Left colon (tissue), 2 donors: ENCODE results near the gene TDO2. TPM values are rescaled to one million over a fixed set of nuclear protein-coding genes. Genes with fewer than 3 reads are reported as not detected.
"Not testable (repeated sequence)": the region's sequence is repeated elsewhere in the genome, so short reads cannot be mapped to it uniquely, and the experiment has no call there.

ENCODE experiments used
- ATAC-seq: fragments of 200-7000 bp; cut with Tn5 transposase; one replicate; pipeline ENCODE4 v1.9.1; 2020; ENCODE audit warnings: mild to moderate bottlenecking, moderate library complexity
- DNase-seq, 2 donors: peaks; one replicate each; pipeline ENCODE4 v3.0.0-alpha.2; 2020
- intact Hi-C, 2 donors: fragments of 100-400 bp; cut with DNase I in 1 of 2; cut with micrococcal nuclease in 1 of 2; formaldehyde crosslinking; loops; one replicate each; pipeline versions ENCODE4 v1.11.2 to v1.14.0; 2022; cut with DNase I, micrococcal nuclease
- long read RNA-seq: library from polyadenylated mRNA; unstranded; transcript quantifications from one replicate; pipeline ENCODE4 v2.0.0, GENCODE V29; 2021
- total RNA-seq, 2 donors: library from RNA; stranded (reverse); fragmentation: NEBNext Ultra II Directional; extraction: Animal tissue kit (Norgen Biotek cat#: 25700); gene quantifications; one replicate each; pipeline ENCODE4 v1.2.1, GENCODE V29; 2021
- donor health status: DM: no; HTN: no; CAD: no.
- donor health status: DM: yes; HTN: yes; CAD: no.

Gene TDO2
- total RNA-seq: under 1 TPM in 1 of 2 donors, not detected in 1; 0.67 TPM
- long read RNA-seq: 0 reads

DNA sequence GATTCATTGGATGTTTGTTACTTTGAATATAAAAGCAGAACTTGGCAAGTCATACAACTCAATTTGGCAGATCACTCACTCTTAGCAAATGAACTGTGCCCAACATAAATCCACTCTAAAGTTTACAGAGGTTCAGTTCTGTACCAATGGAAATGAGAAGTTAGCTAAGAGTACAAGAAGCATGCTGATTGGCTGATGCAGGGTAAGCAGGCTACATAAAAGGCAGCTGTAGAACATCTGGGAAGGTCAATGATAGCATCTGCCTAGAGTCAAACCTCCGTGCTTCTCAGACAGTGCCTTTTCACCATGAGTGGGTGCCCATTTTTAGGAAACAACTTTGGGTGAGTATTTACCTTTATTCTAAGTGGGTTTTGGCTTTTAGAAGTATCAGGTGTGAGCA is at the start of gene TDO2:
TDO2 (plus strand) TSS at position 244 of the 400 bp plus-strand sequence; CDS start at position 307, 63 bp downstream.
- intact Hi-C loops: no loop called here
- DNase-seq (no peak), ATAC-seq (no peak)

DNA sequence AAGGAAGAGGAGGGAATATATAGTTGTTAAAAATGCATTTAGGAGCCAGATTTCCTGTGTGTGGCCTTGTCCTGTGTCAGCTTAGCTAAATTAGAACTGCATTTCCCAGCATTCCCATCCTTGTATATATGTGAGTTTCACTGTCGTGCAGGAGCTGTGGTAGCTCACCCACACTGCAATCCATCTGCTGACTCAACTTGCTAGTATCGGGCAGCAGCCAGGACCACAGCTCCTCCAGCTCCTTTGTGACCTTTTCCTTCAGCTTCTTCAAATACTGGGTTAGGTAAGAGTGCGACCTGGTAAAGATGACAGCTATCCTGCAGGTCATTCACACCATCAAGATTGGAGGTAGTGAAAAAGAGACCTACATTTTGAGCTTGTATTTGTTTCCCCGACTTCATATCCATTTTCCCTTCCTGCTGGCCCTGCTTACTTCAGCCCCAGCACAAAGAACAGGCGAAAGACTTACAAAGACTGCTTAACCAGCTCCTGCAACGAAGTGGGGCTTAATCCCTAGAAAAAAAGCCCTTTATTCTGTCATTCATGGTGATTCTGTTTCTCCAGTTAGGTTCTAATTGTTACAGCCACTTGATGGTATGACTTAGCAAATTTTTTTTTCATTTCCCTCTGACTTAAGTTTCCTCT is 48.8 kb upstream of the TDO2 start:
- intact Hi-C loops: no loop called here
- DNase-seq (no peak), ATAC-seq (no peak)

DNA sequence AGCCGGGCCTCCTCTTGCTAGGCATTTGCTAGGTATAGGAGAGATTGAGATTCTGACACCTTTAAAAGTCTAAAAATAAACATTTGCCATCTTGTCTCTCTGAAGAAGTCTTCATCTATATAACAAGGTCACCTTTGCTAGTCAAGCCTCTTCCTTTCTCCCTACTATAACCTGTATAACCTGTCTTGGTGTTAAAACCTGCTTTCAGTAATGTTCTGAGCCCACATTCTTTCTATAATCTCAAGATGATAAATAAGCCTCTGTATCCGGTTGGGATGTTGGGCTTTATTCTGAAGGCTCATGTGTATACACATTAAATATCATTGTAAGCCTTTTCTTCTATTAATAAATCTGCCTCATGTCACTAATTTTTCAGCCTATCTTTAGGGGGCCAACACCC is 47.6 kb upstream of the TDO2 start:
- no peak for DNase-seq
- no peak for ATAC-seq

DNA sequence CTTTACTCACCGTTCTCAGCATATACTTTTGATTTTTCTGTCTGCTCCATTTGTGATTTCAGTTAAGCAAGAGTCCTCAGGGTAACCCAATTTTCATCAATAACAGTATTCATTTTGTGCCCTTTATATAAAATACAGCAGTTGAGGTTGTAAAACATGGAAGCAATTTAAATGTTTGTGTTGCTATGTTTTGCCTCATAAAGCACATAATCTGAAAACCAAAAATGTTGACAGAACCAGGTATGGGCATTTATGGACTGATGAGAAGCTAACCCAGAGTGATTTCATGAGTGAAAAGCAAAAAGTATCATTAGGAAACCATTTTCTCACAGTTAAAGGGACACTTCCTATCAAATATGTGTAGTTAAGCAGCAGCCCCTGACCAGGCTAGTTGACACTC is 37.3 kb upstream of the TDO2 start, which contains the start of gene ASIC5:
ASIC5 (minus strand) TSS at position 101 of the 400 bp plus-strand sequence; CDS start at position 50, 51 bp downstream.
- no peak for DNase-seq
- intact Hi-C loops: no loop called here
- ATAC-seq: no peak

More for the DNA sequence above, 47.6 kb upstream of the TDO2 start:
- intact Hi-C loops: no loop called here

DNA sequence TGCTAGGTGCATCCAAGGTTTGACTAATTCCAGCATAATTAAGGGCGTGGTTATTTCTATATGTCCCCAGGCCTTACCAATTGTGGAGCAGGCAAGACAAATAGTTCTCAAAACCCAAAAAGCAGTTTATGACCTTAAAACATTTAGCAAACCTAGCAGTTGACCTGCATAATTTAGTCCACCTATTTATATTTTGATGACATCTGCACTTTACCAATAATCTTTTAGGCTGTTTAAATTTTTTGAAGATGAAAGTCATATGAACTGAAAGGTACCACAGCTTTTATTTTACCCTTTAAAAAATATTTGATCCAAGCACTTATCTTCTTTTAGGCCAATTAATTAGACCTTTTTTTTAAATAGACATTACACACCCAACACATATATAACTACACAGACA is 27.6 kb upstream of the TDO2 start:
- DNase-seq (no peak), ATAC-seq (no peak)
- intact Hi-C loops: no loop called here

DNA sequence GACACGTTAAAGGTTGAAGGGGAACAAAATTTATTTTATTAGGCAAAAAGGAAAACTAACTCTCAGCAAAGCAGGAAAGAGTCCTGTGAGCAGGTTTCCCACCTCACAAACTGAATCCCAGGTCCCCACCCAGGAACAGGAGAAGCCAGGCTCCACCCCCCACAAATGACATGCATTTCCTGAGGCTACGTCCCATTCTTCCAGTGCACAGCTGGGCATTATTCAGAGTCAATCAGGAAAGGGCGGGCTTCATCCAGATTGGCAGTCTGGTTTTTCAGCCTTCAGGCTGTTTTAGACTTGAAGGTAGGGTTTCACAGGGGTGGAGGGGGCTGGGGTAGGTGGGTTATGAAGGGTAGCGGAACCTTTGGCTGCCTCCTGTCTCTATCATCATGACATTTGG is 25.5 kb upstream of the TDO2 start:
- ATAC-seq (no peak), DNase-seq (no peak)
- intact Hi-C loops: no loop called here

DNA sequence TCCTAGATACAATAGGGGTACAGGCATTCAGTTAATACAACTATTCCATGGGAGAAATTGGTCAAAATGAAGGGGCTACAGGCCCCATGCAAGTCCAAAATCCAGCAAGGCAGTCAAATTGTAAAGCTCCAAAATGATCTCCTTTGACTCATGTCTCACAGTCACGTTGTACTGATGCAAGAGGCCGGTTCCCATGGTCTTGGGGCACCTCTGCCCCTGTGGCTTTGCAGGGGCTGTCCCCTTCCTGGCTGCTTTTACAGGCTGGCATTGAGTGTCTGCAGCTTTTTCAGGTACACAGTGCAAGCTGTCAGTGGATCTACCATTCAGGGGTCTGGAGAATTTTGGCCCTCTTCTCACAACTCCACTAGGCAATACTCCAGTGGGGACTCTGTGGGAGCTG is 24.9 kb upstream of the TDO2 start:
- DNase-seq: no peak
- ATAC-seq: no peak
- intact Hi-C loops: no loop called here

DNA sequence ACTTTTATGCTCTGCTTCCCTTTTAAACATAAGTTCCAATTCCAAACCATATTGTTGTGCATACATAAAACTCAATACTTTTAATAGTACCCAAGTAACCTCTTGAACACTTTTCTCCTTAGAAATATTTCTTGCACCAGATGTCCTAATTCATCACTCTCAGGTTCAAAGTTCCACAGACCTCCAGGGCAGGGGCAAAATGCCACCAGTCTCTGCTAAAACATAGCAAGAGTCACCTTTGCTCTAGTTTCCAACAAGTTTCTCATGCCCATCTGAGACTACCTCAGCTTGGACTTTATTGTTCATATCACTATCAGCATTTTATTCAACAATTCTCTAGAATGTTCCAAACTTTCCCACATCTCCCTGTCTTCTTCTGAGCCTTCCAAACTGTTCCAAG is 23.7 kb upstream of the TDO2 start:
- no peak for ATAC-seq
- intact Hi-C loops: no loop called here
- DNase-seq: no peak

DNA sequence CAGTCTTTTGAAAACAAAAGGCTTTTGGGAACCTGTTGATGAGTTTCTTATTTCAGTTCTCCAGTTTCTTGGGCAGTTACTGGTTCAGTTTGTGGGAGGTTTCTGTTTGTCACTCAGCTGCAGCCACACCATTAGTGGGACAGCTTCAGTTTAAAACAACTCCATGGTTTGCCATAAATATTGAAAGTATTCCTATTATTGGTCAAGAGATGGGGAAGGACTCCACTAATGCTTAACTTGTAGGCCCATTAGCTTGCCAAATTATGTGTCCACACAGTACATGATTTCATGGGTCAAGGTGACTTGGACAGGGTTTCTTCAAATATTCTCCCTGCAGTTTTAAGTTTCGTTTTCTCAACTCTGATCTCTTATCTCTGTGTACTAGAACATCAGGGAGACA is 21.9 kb upstream of the TDO2 start:
- intact Hi-C loops: no loop called here
- no peak for ATAC-seq
- DNase-seq: no peak

DNA sequence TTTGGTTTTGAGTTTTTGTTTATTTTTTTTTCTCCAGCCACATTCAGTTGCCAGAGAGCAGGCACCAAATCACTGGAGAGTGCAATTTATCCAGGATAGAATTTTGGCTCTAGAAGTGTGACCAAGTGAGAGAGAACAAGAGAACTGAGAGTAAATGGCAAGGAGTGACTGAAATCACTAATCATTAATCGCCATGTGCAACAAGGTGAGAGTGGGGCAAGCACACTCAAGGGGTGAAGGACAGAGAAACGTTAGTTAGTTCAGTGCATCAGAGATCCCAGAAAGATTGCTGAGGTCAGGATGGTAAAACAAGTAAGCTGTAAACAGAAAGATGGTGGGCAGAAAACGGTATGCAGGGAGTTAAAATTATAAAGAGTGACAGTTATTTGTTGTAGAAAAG is 19.6 kb upstream of the TDO2 start:
- DNase-seq: no peak
- intact Hi-C loops: no loop called here
- ATAC-seq: no peak

DNA sequence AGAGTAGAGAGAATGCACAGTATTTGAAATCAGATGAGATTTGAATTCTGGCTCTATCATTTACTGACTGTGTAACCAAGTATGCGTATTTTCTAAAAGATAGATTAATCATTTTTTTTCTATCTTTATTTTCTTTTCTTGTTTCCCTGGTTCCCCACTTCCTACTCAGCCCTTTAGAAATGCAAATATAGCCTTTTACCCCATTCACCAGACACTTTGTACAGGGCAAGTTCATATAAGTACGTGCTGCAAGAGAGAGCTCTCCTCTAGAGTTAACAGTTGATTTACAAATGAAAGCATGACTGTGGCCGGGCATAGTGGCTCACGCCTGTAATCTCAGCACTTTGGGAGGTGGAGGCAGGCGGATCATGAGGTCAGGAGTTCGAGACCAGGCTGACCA is 17.8 kb upstream of the TDO2 start:
- intact Hi-C loops: no loop called here
- ATAC-seq: no peak

DNA sequence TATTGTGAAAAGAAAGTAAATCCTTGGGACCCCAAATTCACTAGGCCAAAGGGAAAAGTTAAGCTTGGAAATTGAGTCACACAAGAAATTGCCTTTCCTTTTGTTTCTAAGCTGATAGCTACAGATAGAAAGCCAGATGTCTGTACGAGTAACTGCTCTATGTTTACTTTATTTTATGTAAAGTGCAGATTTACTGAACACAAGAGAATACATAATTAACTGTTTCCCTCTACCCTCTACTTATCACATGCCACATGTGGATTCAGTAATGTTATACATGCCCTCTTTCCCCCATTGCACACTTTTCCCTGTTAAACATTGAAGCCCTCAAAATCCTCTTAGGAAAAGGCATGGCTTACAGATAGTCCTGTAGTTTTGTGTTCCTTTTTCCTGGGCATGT is 16.5 kb upstream of the TDO2 start:
- ATAC-seq (no peak), DNase-seq (no peak)
- intact Hi-C loops: no loop called here

More for the DNA sequence above, 17.8 kb upstream of the TDO2 start:
- DNase-seq: no peak

DNA sequence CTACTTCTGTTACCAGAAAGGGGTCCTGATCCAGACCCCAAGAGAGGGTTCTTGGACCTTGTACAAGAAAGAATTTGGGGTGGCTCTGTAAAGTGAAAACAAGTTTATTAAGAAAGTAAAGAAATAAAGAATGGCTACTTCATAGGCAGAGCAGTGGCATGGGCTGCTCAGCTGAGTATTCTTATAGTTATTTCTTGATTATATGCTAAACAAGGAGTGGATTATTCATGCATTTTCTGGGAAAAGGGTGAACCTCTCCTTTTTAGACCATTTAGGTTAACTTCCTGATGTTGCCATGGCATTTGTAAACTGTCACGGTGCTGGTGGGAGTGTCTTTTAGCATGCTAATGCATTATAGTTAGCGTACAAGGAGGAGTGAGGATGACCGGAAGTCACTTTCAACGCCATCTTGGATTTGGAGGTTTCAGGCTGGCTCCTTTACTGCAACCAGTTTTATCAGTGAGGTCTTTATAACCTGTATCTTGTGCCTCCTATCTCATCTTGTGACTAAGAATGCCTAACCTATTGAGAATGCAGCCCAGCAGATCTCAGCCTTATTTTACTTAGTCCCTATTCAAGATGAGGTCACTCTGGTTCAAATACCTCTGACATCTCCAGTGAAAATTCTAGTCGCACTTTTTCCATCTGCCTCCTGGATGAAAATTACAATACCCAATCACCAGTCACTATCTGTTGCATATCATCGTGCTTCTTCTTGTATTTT is 15.5 kb upstream of the TDO2 start:
- intact Hi-C loops: no loop called here
- DNase-seq (no peak), ATAC-seq (no peak)

DNA sequence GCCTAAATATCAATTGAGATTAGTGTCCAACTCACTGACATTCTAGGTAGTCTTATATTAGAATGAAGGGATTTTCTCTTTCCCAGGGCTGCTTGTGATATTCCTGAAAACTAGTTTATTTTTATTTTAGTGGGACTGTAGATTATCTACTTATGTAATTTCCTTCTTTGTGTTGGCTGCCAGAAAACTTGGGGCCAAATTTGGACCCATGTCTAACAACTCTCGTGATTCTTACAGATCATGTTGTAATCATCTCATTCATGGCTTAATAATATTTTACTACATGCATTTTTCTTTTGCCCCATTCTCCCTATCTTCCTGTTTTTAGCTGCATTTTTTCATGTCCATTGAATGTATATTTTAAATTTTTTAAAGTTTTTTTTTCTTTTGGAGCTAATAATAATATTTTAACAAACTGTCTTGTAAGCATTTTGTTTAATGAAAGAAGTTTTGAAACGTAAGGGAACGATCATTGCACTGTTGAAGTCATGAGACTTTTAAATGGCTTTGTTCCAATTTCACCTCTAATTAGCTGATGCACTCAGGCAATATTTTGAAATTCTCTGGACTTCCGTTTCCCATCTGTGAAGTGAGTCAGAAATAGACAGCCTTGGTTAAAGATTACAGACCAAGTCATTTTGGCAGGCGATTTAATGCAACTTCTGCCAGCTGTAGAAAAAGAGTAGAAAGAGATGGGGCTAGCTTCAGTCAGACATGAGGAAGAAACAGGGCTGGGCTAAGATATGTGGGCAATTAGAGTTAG is 14.3 kb upstream of the TDO2 start:
- DNase-seq (no peak), ATAC-seq (no peak)
- intact Hi-C loops: no loop called here

DNA sequence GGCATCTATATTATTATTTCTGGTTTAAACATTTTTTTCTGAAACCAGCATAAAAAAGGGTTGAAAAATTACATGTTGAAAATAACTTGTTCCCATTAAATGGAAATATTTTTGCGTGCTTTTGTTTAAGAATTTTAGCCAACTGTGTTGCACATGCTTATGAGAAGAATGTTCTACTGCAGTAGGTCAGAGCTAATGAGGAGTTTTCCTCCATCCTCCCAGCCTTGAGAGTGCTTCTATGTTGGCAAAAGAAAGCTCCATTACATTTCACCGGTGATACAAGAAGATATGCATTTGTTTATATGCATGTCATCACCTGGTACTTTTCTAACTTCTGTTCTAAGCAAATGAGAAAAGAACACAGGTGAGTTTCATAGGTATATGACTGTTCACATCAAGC is 13.6 kb upstream of the TDO2 start:
- DNase-seq: no peak
- intact Hi-C loops: no loop called here
- no peak for ATAC-seq

DNA sequence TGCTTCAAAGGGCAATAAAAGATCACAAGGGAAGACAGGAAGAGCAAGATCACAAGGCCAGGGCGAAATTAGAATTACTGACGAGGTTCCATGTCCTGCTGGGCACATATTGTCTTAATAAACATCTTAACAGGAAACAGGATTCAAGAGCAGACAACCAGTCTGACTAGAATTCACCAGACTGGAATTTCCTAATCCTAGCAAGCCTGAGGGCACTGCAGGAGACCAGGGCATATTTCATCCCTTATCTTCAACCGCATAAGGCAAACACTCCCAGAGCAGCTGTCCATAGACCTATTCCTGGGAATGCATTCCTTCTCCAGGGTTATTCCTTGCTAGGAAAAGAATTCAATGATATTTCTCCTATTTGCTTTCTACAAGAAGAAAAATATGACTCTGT is 12.4 kb upstream of the TDO2 start:
- no peak for ATAC-seq
- intact Hi-C loops: no loop called here
- no peak for DNase-seq

DNA sequence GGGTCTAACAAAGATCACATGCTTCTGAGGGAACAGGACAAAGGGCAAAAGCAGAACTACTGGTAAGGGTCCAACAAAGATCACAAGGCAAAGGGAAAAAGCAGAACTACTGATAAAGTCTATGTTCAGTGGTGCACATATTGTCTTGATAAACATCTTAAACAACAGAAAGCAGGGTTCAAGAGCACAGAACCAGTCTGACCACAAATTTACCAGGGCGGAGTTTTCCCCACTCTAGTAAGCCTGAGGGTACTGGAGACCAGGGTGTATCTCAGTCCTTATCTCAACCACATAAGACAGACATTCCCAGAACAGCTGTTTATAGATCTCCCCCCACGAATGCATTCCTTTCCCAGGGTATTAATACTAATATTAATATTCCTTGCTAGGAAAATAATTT is 5.1 kb upstream of the TDO2 start:
- DNase-seq, ATAC-seq, intact Hi-C loops: not testable (repeated sequence)

DNA sequence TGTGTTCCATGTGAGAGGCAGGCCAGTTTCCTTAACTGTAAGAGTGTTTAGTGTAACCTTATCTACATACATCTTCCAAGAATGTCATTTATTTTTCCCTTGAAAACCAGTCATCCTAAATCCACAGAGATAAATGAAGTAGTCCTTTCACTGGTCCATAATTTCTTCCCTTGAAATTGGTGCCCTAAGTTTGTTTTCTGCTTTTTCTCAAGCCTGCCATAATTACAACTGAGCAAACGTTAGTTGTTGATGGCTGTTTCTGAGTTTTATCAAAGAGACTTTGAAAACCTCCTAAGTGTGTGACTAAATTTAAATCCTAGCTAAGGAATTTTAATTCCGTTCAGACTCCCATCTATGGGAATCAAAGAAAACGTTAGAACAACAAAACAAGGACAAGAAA is 3.6 kb upstream of the TDO2 start:
- DNase-seq (no peak), ATAC-seq (no peak)
- intact Hi-C loops: no loop called here

DNA sequence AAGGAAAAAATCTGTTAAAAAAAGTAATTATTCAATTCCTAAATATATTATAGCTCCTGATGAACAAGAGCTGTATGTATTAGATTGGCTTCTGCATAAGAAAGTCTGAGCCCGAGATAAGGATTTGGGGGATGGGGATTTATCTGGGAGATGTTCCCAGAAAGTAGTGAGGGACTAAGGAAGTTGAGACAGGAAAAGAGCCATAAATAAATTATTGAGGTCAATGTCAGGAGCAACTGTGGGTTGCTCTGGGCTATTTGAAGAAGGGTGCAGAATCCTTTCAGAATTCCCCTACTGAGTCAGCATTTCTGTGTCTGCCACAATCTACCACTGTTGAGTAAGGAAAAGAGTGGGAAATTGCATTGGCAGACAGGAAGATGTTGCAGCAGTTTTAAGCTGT is 3.1 kb upstream of the TDO2 start:
- intact Hi-C loops: no loop called here
- no peak for DNase-seq
- no peak for ATAC-seq

DNA sequence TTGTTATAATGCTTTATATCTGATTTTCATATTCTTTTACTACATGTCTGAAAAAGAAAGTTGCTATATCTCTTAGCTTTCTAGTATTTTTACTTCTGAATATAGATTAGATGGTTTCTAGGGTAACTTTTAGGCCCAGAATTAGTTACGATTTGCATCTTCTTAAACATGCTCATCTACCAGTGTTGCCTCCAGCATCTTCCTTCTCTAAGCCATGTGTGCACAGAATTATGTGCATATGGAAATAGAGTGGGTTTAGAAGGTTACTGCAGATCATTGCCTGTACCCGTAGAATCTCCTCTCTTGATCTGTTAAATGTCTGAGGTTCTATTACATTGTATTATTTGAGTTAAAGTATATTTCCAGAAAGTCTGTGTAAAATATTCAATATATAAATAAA is 2.5 kb upstream of the TDO2 start:
- no peak for ATAC-seq
- intact Hi-C loops: no loop called here
- no peak for DNase-seq
